GM19023 (cell line): ENCODE measurements around the gene STYXL1.
A peak's percentile ranks its signal among the peaks of the same experiment; 100 is the strongest.

Experiments used
- ATAC-seq: cut with Tn5 transposase; IDR thresholded peaks from one replicate; pipeline ENCODE4 v1.9.1; 2021; ENCODE audit warnings: mild to moderate bottlenecking, moderate library complexity; ENCODE audit not compliant: unreplicated experiment

Gene STYXL1

GRCh38 chr7:75995052-75995471 lies 52.7 kb downstream of the STYXL1 start:
- no peak for ATAC-seq

GRCh38 chr7:75994388-75995051 lies 53.3 kb downstream of the STYXL1 start, which contains the start of gene TMEM120A:
TMEM120A (minus strand) TSS chr7:75994595; CDS start chr7:75994570, 25 bp downstream.
- ATAC-seq = peak; percentile 94

GRCh38 chr7:75993689-75994387 lies 54.0 kb downstream of the STYXL1 start:
- peak; percentile 11 for ATAC-seq

GRCh38 chr7:75992083-75992755 lies 55.6 kb downstream of the STYXL1 start:
- no peak for ATAC-seq

GRCh38 chr7:75991531-75992082 lies 56.2 kb downstream of the STYXL1 start:
- ATAC-seq = no peak

GRCh38 chr7:75989500-75990388 lies 58.1 kb downstream of the STYXL1 start:
- no peak for ATAC-seq

DNA sequence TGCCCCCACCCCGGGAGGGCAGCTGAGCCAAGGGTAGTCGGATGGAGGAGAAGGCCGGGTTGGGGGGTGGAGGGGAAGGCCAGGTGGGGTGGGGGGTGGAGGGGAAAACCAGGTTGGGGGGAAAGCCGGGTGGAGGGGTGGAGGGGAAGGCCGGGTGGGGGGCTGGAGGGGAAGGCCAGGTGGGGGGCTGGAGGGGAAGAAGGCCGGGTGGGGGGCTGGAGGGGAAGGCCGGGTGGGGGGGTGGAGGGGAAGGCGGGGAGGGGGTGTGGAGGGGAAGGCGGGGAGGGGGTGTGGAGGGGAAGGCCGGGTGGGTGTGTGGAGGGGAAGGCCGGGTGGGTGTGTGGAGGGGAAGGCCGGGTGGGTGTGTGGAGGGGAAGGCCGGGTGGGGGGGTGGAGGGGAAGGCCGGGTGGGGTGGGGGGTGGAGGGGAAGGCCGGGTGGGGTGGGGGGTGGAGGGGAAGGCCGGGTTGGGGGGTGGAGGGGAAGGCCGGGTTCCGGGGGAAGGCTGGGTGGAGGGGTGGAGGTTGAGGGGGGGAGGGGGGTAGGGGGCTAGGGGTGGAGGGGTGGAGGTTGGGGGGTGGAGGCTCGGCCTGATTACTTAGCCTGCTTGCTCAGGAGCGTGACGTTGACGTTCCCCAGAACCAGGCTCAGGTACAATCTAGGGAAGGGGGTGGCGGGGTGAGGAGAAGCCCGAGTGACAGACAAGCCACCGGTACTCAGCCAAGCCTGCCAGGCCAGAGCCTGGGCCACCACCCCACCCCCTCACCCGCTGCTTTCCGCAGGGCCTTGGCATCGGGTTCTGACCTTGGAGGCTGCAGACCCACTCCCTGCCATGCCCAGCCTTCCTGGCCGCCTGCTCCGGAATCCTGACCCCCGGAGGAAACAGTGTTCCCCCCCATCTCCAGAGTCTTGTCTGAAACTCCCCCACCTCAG lies 59.0 kb downstream of the STYXL1 start:
- no peak for ATAC-seq

GRCh38 chr7:75987805-75988567 lies 59.8 kb downstream of the STYXL1 start:
- no peak for ATAC-seq

DNA sequence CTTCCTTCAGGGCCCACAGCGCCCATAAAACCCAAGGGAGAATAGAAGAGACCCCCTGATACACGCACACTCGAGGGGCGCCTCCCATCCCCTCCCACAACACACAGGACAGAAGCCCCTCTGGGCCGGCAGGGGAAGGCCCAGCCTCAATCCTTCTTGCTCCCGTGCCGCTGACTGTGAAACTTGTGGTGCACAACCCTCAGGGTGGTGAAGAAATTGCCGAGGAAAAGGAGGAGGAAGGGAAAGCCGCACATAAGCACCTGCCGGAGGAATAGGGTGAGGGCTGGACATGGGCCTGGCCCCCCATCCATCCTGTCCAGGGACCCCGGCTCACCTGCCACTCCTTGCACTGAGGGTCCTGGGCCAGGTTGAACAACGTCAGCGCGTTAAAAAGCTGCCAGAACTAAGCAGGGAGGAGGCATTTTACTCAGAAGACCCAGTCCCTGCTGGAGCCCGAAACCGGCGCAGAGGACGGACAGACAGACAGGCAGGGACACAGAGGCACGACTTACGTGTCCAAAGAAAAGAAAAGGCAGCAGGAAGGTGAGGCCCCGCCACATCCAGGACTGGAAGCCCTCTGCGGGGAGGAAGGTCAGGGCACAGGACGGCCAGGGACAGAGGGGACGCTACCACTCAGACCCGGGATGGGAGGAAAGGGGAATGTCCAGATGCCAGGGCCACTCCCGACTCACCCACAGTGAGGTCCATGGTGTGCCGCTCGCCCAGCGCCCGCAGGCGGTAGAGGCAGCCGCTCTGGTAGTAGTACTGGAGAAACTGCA lies 60.6 kb downstream of the STYXL1 start:
- ATAC-seq = no peak

DNA sequence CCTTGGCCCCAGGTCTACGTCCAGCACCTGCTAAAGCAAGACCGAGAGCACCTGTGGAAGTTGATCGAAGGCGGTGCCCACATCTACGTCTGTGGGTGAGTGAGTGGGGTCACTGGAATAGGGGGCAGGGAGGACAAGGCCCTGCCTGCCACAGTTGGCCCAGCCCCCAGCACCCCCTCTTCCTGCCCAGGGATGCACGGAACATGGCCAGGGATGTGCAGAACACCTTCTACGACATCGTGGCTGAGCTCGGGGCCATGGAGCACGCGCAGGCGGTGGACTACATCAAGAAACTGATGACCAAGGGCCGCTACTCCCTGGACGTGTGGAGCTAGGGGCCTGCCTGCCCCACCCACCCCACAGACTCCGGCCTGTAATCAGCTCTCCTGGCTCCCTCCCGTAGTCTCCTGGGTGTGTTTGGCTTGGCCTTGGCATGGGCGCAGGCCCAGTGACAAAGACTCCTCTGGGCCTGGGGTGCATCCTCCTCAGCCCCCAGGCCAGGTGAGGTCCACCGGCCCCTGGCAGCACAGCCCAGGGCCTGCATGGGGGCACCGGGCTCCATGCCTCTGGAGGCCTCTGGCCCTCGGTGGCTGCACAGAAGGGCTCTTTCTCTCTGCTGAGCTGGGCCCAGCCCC lies 61.5 kb downstream of the STYXL1 start:
- ATAC-seq = no peak

- no peak for ATAC-seq
Measured at GRCh38 chr7:75985518-75986146, 62.2 kb downstream of the STYXL1 start.

DNA sequence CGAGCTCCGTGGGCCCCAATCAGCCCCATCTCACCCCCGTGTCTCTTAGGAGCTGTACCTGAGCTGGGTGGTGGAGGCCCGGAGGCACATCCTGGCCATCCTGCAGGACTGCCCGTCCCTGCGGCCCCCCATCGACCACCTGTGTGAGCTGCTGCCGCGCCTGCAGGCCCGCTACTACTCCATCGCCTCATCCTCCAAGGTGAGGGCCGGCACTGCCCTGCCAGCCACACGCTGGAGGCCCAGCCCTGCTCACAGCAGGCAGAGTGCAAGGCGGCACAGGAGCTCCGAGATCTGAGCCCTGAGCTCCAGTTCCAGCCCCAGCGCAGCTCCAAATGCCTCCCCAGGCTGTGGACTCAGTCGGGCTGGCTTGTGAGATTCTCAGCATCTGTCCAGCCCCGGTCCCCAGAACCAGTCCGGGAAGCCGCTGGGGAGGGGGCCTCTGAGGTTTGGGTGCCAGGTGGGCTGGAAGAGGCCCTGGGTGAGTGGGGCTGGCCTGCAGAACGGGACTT lies 62.7 kb downstream of the STYXL1 start:
- no peak for ATAC-seq

DNA sequence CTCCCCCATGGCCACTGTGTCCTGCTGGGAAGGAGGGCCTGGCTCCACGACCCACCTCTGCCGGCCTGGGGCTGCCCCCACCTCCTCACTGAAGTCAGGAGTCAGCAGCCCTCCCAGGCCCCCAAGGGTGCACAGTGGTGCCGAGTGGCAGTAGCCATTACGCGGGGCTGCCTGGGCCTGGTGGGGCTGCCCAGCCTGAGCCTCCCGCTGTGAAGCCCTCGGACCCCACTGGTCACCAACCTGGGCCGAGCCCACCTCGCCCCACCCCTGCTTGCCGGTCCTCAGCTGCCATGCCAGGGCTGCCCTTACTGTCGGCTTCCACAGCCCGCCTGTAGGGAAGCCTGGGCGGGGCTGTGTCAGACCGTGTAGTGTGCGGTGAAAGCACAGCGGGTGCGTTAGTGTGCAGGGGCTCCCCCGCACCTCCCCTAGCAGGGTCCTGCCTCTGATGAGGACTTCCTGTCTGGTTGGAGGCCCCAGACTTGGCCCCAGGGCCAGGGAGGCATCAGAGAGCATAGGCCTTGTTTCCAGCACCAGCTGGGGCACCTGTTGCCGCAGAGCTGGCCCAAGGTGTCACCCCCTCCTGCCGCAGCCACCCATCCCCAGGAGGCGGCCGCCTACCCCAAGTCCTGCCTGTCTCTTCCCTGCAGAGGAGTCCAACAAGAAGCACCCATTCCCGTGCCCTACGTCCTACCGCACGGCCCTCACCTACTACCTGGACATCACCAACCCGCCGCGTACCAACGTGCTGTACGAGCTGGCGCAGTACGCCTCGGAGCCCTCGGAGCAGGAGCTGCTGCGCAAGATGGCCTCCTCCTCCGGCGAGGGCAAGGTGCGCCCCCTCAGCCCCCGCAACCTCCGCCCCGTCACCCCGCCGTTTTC lies 63.4 kb downstream of the STYXL1 start:
- ATAC-seq = no peak

DNA sequence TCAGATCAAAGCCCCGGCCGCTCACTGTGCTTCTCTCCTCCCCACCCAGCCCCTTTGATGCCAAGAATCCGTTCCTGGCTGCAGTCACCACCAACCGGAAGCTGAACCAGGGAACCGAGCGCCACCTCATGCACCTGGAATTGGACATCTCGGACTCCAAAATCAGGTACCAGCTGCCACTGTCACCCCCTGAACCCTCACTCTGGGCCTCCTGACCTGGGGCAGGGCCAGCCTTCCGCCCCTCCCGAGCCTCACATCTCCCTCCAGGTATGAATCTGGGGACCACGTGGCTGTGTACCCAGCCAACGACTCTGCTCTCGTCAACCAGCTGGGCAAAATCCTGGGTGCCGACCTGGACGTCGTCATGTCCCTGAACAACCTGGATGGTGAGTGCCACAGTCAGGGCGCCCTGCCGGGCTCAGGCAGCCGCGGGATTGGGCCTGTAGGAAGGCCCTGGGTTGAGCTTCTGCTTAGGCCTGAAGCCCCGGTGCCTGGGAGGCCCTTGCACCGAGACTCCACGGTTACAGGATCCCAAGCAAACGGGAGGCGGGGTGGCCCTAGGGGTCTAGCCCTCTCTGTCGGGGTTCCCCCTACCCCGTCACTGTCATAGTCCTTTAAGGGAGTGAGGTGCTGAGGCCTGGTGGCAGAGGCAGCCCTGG lies 64.2 kb downstream of the STYXL1 start:
- ATAC-seq = no peak

DNA sequence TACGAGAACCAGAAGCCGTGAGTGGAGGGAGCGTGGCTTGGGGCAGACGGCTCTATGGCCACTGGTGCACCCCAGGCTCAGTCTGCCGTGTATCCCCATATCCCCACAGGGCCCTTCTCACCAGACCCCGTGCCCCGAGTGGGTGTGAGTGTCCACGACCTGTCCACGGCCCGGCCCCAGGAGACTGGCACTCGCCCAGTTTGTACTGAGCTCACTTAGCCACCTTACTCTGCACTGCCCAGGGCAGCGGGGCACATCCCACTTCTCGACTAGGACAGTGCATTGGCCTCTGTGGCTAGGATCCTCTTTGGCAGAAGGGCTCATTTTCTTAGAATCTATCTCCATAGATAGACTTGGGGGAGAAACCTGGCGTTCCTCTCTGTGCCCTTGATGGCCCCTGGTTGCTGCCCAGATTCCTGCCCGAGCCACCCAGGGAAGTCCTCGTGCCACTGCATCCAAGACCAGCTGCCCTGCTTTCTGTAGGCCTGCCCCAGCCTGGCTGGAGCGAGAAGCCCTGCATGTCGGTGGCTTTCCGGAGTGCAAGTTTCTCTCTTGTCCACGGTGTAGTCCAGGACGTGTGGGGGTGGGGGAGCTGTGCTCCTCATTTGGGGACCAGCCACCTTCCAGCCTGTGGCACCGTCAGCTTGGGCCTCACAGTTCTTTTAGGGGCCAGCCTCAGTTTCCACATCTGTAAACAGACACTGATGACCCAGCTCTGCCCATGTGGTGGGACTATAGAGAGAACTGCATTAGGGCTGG lies 65.3 kb downstream of the STYXL1 start:
- no peak for ATAC-seq
